ENCODE measurements around the gene CIAO3.

The CIAO3 gene

DNA sequence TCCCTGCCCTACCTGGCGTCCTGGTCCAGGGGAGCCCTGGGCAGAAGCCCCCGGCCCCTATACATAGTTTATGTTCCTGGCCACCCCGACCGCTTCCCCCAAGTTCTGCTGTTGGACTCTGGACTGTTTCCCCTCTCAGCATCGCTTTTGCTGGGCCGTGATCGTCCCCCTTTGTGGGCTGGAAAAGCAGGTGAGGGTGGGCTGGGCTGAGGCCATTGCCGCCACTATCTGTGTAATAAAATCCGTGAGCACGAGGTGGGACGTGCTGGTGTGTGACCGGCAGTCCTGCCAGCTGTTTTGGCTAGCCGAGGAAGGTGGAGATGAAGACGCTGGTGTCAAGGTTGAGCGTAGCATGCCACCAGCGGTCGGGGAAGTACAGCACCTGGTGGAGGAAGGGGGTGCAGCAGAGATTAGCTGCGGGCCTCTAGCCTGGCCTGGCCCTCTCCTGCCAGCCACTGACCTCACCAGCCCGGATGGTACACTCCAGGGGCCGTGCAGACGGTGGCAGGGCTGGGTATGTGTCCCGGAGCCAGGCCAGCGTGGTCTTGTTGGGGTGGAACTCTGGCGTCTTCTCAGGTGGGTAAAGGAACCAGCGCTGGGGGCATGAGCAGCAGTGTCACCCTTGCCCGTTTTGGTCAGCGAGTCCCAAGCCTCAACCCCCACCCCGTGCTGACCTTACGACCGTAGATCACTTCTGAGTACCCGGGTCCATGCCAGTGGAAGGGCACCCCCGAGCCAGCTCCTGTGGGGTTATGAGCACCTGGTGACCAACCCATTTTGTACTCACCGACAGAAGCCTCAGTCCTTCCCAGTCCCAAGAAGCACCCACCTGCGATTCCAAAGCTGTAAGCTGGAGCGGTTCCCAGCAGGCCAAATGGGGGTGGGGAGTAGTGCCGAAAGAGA lies 58.1 kb downstream of the CIAO3 start:
- WGBS (ENCODE audit: extremely low coverage, insufficient coverage, insufficient read length) = no CpG with 5 or more reads among the region's 36 CpGs
- Histone ChIP-seq H3K9ac (ENCODE audit: low read length) (peak overlapping the region; percentile 30), H2AFZ (ENCODE audit: insufficient read depth, low read length, poor library complexity) (no peak overlapping the region), H3K9me3 (ENCODE audit: insufficient read depth, low read depth, low read length) (peaks cover 6% of the 10 kb centered on the region), H4K12ac (ENCODE audit: low read depth, low read length) (no peak overlapping the region), H3K4me3 (ENCODE audit: low read depth, low read length) (no peak overlapping the region), H2BK5ac (ENCODE audit: low read depth, low read length, poor library complexity) (no peak overlapping the region), H3K27me3 (ENCODE audit: insufficient read depth, low read length) (no peaks in the 10 kb centered on the region), H3K4me1 (ENCODE audit: control insufficient read depth in 1 of 2, insufficient read depth in 2 of 2, low read length in 2 of 2) (peaks cover 27 to 32% of the 10 kb centered on the region in 2 experiments), H3K36me3 (ENCODE audit: control insufficient read depth in 1 of 2, insufficient read depth in 2 of 2, low read length in 2 of 2) (peaks cover 52 to 57% of the 10 kb centered on the region in 2 experiments), H3K14ac (ENCODE audit: low read length) (no peak overlapping the region), H2AK5ac (ENCODE audit: low read length) (no peak overlapping the region), H4K91ac (ENCODE audit: low read depth, low read length) (no peak overlapping the region), H3K23ac (ENCODE audit: low read length) (no peak overlapping the region), H2BK12ac (ENCODE audit: low read length) (no peak overlapping the region), H3K18ac (ENCODE audit: low read length) (no peak overlapping the region), H2BK120ac (ENCODE audit: insufficient read depth, low read length, poor library complexity) (no peak overlapping the region), H3K79me1 (ENCODE audit: low read length) (peaks cover 14% of the 10 kb centered on the region), H4K8ac (ENCODE audit: low read depth, low read length) (no peak overlapping the region), H3K4me2 (ENCODE audit: low read length) (peak overlapping the region; percentile 90), H3K27ac (ENCODE audit: low read depth, low read length) (no peak overlapping the region), H3K4ac (ENCODE audit: low read depth, low read length) (peak overlapping the region; percentile 5), H3K79me2 (ENCODE audit: control insufficient read depth, insufficient read depth, low read length, poor library complexity) (peaks cover 21% of the 10 kb centered on the region)
- DNase-seq = no peak

DNA sequence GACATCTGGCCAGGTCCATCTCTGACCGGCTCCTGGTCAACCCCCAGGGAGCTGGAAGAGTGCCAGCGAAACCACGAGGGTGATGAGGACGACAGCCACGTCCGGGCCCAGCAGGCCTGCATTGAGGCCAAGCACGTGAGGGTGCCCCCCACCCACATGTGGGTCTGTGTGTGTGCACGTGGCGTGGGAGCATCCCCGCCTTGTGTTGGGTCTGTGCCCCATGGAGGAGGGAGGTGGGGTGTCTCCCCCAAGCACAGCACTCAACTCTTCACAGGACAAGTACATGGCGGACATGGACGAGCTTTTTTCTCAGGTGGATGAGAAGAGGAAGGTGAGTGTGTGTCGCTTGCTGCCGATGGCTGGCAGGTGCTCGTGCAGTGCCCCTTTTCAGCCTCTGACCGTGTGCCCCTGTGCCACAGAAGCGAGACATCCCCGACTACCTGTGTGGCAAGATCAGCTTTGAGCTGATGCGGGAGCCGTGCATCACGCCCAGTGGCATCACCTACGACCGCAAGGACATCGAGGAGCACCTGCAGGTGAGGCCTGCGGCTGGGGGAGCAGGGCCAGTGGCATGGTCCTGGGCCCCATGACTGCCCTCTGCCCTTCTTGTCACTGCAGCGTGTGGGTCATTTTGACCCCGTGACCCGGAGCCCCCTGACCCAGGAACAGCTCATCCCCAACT lies 58.9 kb downstream of the CIAO3 start:
- peak overlapping the region; percentile 6 for H3K4me3 ChIP-seq (ENCODE audit: low read depth, low read length)
- peaks cover 14% of the 10 kb centered on the region for H3K79me1 ChIP-seq (ENCODE audit: low read length)
- H4K91ac ChIP-seq (ENCODE audit: low read depth, low read length) = no peak overlapping the region
- H3K9ac ChIP-seq (ENCODE audit: low read length) = no peak overlapping the region
- no peak overlapping the region for H3K23ac ChIP-seq (ENCODE audit: low read length)
- H3K36me3 ChIP-seq (ENCODE audit: control insufficient read depth in 1 of 2, insufficient read depth in 2 of 2, low read length in 2 of 2) = peaks cover 43 to 48% of the 10 kb centered on the region in 2 experiments
- DNase-seq = no peak
- H4K8ac ChIP-seq (ENCODE audit: low read depth, low read length) = no peak overlapping the region
- H4K12ac ChIP-seq (ENCODE audit: low read depth, low read length) = no peak overlapping the region
- H2BK120ac ChIP-seq (ENCODE audit: insufficient read depth, low read length, poor library complexity) = no peak overlapping the region
- H2AK5ac ChIP-seq (ENCODE audit: low read length) = no peak overlapping the region
- no peak overlapping the region for H2BK12ac ChIP-seq (ENCODE audit: low read length)
- no peak overlapping the region for H2BK5ac ChIP-seq (ENCODE audit: low read depth, low read length, poor library complexity)
- no peak overlapping the region for H3K27ac ChIP-seq (ENCODE audit: low read depth, low read length)
- H3K79me2 ChIP-seq (ENCODE audit: control insufficient read depth, insufficient read depth, low read length, poor library complexity) = peaks cover 21% of the 10 kb centered on the region
- no peak overlapping the region for H3K18ac ChIP-seq (ENCODE audit: low read length)
- peak overlapping the region; percentile 85 for H3K4me2 ChIP-seq (ENCODE audit: low read length)
- no CpG with 5 or more reads among the region's 28 CpGs for WGBS (ENCODE audit: extremely low coverage, insufficient coverage, insufficient read length)
- no peak overlapping the region for H3K14ac ChIP-seq (ENCODE audit: low read length)
- peak overlapping the region; percentile 91 for H3K4ac ChIP-seq (ENCODE audit: low read depth, low read length)
- H3K9me3 ChIP-seq (ENCODE audit: insufficient read depth, low read depth, low read length) = peaks cover 4% of the 10 kb centered on the region
- H3K27me3 ChIP-seq (ENCODE audit: insufficient read depth, low read length) = no peaks in the 10 kb centered on the region
- H2AFZ ChIP-seq (ENCODE audit: insufficient read depth, low read length, poor library complexity) = no peak overlapping the region
- H3K4me1 ChIP-seq (ENCODE audit: control insufficient read depth in 1 of 2, insufficient read depth in 2 of 2, low read length in 2 of 2) = peaks cover 27 to 32% of the 10 kb centered on the region in 2 experiments

DNA sequence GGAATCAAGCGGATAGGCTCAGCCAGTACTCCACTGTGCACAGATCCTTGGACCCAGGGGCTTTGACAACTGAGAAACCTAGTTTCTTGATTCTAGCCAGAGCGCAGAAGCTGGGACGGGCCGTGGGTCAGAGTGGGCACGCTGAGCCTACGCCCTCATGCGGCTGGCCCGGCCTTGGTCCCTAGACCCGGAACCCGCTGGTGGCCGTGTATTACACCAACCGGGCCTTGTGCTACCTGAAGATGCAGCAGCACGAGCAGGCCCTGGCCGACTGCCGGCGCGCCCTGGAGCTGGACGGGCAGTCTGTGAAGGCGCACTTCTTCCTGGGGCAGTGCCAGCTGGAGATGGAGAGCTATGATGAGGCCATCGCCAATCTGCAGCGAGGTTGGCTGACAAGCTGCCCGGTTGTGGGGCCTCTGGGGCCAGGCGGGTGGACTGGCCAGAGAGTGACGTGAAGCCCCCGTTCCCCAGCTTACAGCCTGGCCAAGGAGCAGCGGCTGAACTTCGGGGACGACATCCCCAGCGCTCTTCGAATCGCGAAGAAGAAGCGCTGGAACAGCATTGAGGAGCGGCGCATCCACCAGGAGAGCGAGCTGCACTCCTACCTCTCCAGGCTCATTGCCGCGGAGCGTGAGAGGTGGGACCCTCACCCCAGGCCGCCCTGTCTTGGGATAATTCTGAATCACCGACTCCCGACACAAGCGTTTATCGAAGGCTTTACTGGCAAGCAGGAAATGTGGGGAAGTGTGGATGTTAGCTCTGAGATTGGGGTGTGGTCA lies 59.6 kb downstream of the CIAO3 start:
- no peaks in the 10 kb centered on the region for H3K27me3 ChIP-seq (ENCODE audit: insufficient read depth, low read length)
- peaks cover 27 to 32% of the 10 kb centered on the region in 2 experiments for H3K4me1 ChIP-seq (ENCODE audit: control insufficient read depth in 1 of 2, insufficient read depth in 2 of 2, low read length in 2 of 2)
- peaks cover 5% of the 10 kb centered on the region for H3K9me3 ChIP-seq (ENCODE audit: insufficient read depth, low read depth, low read length)
- H3K23ac ChIP-seq (ENCODE audit: low read length) = no peak overlapping the region
- H2BK120ac ChIP-seq (ENCODE audit: insufficient read depth, low read length, poor library complexity) = peak overlapping the region; percentile 12
- peak overlapping the region; percentile 90 for H3K9ac ChIP-seq (ENCODE audit: low read length)
- H2BK5ac ChIP-seq (ENCODE audit: low read depth, low read length, poor library complexity) = peak overlapping the region; percentile 80
- no peak overlapping the region for H2AFZ ChIP-seq (ENCODE audit: insufficient read depth, low read length, poor library complexity)
- peak overlapping the region; percentile 44 for H4K8ac ChIP-seq (ENCODE audit: low read depth, low read length)
- H3K36me3 ChIP-seq (ENCODE audit: control insufficient read depth in 1 of 2, insufficient read depth in 2 of 2, low read length in 2 of 2) = peaks cover 37 to 41% of the 10 kb centered on the region in 2 experiments
- H2BK12ac ChIP-seq (ENCODE audit: low read length) = no peak overlapping the region
- H3K4ac ChIP-seq (ENCODE audit: low read depth, low read length) = peak overlapping the region; percentile 91
- peak overlapping the region; percentile 97 for H4K91ac ChIP-seq (ENCODE audit: low read depth, low read length)
- peak overlapping the region; percentile 96 for H3K4me3 ChIP-seq (ENCODE audit: low read depth, low read length)
- H3K4me2 ChIP-seq (ENCODE audit: low read length) = peak overlapping the region; percentile 85
- H3K14ac ChIP-seq (ENCODE audit: low read length) = peak overlapping the region; percentile 22
- peaks cover 21% of the 10 kb centered on the region for H3K79me2 ChIP-seq (ENCODE audit: control insufficient read depth, insufficient read depth, low read length, poor library complexity)
- peak; percentile 43 to 68 for DNase-seq
- peak overlapping the region; percentile 6 for H2AK5ac ChIP-seq (ENCODE audit: low read length)
- peaks cover 14% of the 10 kb centered on the region for H3K79me1 ChIP-seq (ENCODE audit: low read length)
- peak overlapping the region; percentile 81 for H3K27ac ChIP-seq (ENCODE audit: low read depth, low read length)
- peak overlapping the region; percentile 44 for H3K18ac ChIP-seq (ENCODE audit: low read length)
- H4K12ac ChIP-seq (ENCODE audit: low read depth, low read length) = peak overlapping the region; percentile 28
- WGBS (ENCODE audit: extremely low coverage, insufficient coverage, insufficient read length) = no CpG with 5 or more reads among the region's 44 CpGs

GRCh38 chr16:680625-680945 lies 60.2 kb downstream of the CIAO3 start:
- H3K36me3 ChIP-seq (ENCODE audit: control insufficient read depth in 1 of 2, insufficient read depth in 2 of 2, low read length in 2 of 2) = peaks cover 33 to 38% of the 10 kb centered on the region in 2 experiments
- H2BK12ac ChIP-seq (ENCODE audit: low read length) = no peak overlapping the region
- peak overlapping the region; percentile 85 for H3K4me2 ChIP-seq (ENCODE audit: low read length)
- peak overlapping the region; percentile 97 for H4K91ac ChIP-seq (ENCODE audit: low read depth, low read length)
- peak overlapping the region; percentile 81 for H3K27ac ChIP-seq (ENCODE audit: low read depth, low read length)
- peaks cover 14% of the 10 kb centered on the region for H3K79me1 ChIP-seq (ENCODE audit: low read length)
- H3K4me1 ChIP-seq (ENCODE audit: control insufficient read depth in 1 of 2, insufficient read depth in 2 of 2, low read length in 2 of 2) = peaks cover 27 to 32% of the 10 kb centered on the region in 2 experiments
- peak overlapping the region; percentile 91 for H3K4ac ChIP-seq (ENCODE audit: low read depth, low read length)
- H3K27me3 ChIP-seq (ENCODE audit: insufficient read depth, low read length) = no peaks in the 10 kb centered on the region
- no peak overlapping the region for H3K23ac ChIP-seq (ENCODE audit: low read length)
- peak overlapping the region; percentile 90 for H3K9ac ChIP-seq (ENCODE audit: low read length)
- peak overlapping the region; percentile 90 for H3K14ac ChIP-seq (ENCODE audit: low read length)
- peak overlapping the region; percentile 67 for H3K18ac ChIP-seq (ENCODE audit: low read length)
- H4K8ac ChIP-seq (ENCODE audit: low read depth, low read length) = peak overlapping the region; percentile 82
- H3K79me2 ChIP-seq (ENCODE audit: control insufficient read depth, insufficient read depth, low read length, poor library complexity) = peaks cover 21% of the 10 kb centered on the region
- peak overlapping the region; percentile 96 for H3K4me3 ChIP-seq (ENCODE audit: low read depth, low read length)
- no peak for DNase-seq
- H4K12ac ChIP-seq (ENCODE audit: low read depth, low read length) = peak overlapping the region; percentile 86
- peak overlapping the region; percentile 39 for H2BK120ac ChIP-seq (ENCODE audit: insufficient read depth, low read length, poor library complexity)
- peak overlapping the region; percentile 38 for H2AFZ ChIP-seq (ENCODE audit: insufficient read depth, low read length, poor library complexity)
- peaks cover 6% of the 10 kb centered on the region for H3K9me3 ChIP-seq (ENCODE audit: insufficient read depth, low read depth, low read length)
- peak overlapping the region; percentile 80 for H2BK5ac ChIP-seq (ENCODE audit: low read depth, low read length, poor library complexity)
- peak overlapping the region; percentile 55 for H2AK5ac ChIP-seq (ENCODE audit: low read length)
- WGBS (ENCODE audit: extremely low coverage, insufficient coverage, insufficient read length) = no CpG with 5 or more reads among the region's 38 CpGs

Measured in trophoblast cell (in vitro differentiated cells and primary cell).